Raji (cell line): Measurements from ENCODE around the gene MAL.

Experiments used
- POLR2A ChIP-seq: IDR thresholded peaks from 2 replicates; pipeline ENCODE4 v1.6.1; 2011; ENCODE audit warnings: low read depth, low read length, control low read depth; ENCODE audit not compliant: insufficient read depth

The MAL gene

DNA sequence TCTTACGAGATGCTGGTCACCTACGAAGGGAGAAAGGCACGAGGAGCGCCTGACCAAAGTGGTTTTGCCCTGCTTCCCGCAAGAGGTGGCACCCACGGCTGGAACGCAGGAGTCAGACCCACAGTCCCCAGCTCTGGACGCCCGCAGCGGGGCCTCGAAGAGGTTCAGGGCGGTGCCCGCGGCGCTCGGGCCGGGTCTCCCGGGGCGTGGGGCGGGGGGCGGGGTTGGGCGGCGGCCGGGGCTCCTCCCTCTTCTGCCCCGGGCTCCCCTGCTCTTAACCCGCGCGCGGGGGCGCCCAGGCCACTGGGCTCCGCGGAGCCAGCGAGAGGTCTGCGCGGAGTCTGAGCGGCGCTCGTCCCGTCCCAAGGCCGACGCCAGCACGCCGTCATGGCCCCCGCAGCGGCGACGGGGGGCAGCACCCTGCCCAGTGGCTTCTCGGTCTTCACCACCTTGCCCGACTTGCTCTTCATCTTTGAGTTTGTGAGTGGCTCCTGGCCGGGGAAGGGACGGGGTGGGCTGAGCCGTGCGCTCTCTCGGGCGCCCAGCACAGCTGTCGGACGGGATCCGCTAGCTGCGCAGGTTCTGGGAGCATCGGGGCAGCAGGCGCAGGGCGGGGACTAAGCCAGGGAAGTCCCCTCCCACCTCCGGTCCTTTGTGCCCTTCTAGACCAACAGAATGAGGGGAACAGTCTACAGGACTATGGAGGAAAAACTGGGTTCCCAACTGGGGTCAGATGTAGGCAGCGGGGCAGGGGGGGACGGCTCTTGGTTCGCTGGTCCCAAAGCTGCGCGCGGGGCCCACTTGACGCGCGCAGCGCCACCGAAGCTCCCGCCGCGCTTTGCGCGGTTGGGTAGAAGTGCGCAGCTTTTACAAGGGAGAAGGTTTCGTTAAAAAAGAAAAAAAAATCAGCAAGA is at the start of gene MAL:
MAL (plus strand) TSS at position 303 of the 914 bp plus-strand sequence; CDS start at position 388, 85 bp downstream.
- no peak for TF ChIP-seq POLR2A

DNA sequence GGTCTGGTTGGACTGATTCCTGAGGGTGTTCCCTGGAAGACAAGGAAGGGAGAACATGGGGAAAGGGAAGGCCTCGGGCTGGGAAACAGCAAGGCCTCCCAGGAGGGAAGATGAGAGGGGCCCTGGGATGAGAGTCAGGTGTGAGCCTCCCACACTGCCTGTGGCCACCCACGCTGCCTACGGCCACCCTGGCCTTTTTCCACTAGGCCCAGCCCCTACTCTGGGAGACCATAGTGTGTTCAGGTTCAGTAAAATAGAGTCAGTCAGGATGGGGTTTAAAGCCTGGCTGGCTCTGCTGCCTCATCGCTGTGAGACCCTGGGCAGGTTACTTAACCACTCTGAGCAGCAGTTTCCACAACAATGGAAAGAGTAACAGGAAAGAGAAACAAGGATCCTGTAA is 47.7 kb upstream of the MAL start:
- TF ChIP-seq POLR2A, result no peak

DNA sequence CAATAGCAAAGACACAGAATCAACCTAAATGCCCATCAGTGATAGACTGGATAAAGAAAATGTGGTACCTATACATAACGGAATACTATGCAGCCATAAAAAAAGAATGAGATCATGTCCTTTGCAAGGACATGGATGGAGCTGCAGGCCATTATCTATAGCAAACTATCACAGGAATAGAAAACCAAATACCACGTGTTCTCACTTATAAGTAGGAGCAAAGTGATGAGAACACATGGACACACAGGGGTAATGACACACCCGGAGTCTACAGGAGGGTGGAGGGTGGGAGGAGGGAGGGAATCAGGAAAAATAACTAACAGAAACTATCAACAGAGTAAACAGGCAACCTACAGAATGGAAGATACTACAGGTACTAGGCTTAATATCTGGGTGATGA is 46.6 kb upstream of the MAL start:
- TF ChIP-seq POLR2A, result no peak

DNA sequence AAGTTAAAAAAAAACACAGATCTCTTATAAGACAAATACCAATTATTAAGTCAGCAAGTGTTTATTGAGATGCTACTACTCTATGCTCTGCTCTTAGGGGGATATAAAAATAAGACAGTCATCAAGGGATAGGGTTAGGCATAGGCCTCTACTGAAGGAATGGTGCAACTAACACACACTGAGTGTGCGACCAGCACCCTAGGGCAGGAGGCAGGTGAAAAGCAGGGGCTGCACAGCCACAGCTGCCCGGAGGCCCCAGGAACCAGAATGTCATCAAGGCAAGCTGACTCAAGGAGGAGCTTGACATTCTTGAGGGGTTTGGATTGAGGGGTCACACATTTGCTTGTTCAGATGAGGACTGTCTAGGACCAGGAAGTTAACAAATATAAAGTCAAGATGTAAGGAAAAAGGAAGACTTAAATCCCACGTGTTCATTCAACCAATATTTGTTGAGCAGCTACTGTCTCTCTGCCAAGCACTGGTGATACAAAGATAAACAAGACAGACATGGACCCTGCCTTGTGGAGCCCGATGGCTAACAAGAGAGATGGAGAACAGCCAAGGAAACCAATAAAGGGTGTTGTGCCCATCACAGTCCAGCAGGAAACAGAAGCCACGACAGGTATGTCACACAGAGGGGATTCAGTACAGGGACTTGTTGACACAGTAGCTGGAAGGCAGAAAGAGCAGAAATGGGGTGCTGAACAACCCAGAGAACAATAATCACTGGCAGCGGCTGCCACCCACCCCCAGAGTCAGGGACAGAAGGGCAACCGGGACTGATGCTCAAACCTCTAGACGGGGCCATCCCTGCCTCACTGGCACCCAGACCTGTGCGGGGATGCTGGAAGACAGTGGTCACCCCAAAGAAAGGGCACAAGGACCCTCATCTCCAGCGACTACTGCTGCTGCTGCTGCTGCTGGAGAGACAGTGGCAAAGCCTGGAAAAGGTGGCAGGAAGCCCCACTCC is 45.8 kb upstream of the MAL start:
- no peak for TF ChIP-seq POLR2A

DNA sequence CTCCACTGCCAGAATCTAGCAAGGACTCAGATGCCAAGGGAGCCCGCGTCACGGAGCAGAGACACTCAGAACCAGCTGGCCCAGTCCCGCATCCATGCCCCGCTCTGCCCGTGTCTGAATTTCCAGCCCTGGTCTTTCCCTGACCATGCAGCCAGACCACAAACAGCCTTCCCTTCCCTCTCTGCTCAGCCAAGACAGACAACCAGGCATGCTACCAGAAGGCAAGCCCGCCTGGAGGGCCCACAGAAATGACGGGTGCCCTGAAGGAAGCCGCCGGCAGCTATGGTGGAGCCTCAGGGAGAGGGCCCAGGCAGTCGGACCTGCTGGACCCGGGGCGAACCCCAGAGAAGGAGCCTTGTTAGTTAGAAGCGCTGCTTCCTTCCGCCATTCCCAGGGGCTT is 45.1 kb upstream of the MAL start:
- TF ChIP-seq POLR2A, result no peak

DNA sequence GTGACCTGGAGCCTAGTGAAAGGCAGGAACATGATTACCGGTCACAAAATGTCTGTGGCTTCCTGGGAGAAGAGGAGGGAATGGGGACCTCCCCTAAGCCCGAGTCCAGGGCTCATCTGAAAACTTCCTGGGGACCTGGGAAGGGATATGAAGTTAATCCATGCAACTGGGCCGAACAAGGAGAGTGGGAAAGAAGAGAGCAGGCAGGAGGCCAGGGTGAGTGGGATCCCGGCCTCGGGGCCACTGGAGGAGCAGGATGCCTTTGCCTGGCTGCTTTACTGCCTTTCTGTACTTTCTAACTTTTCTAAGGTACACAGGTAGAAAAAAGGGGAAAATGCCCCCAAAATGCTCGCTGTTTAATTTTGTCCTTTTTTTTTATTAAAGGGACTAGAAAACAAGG is 43.4 kb upstream of the MAL start:
- TF ChIP-seq POLR2A, result no peak

DNA sequence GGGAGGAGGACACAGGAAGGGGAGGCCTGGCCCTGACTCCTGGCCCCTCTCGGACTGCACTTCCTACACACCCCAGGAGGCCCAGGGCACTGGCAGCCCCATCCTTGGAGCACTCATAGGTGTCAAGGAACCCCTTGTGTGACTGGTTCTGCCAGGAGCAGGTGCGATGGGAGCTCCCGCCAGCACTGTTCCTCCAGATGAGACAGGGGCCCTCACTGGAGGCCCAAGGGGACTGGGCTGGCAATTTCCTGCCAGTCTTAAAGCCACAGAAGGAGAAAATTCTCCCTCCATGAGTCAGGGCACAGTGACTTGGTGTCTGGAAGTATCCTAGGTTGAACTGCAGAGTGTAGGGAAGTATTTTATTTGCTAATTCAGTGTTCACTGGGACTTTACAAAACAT is 42.8 kb upstream of the MAL start:
- no peak for TF ChIP-seq POLR2A

DNA sequence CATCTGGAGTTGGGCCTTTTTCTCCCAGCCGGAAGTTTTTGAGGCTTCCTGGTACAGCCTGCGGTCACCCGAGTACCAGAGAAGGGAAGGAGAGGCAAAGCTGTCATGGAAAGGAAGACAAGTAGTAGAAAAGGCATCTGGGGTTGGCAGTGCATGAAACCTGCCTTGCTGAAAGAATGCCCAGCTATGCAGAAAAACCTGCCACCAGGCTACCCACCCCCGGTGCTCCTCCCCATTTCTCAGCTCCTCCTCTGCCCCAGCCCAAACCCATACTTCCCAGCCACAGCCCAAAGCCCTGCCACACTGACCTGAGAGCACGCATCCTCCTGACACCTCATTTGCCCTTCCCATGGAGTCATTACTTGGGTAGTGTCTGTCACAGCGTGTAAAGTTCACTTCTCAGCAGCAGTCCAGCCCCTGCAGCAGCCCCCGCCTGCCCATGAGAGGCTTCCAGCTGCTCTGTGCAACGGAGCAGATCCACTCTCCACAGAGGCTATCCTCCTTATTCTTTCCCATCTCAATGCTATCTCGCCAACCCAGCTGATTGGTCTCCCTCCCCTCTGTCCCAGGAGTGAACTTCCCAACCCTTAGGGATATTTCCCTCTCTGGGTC is 40.4 kb upstream of the MAL start:
- no peak for TF ChIP-seq POLR2A

DNA sequence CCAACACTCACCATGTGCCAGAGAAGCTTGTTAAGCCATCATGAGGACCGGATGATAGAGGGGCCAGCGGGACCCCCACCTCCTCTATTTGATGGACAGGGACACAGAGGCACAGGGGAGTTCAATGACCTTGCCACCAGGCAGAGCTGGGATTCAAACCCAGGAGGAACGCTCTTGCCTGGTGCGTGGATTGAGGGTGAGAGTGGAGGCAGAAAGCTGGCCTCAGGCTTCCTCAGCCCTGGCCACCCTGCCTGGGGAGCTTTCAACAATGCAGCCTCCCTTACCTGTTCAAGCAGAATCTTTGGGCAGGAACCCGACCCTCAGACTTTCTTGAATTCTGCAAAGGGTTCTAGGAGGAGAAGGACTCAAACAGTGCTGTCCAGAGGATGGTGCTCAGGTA is 39.9 kb upstream of the MAL start:
- no peak for TF ChIP-seq POLR2A

DNA sequence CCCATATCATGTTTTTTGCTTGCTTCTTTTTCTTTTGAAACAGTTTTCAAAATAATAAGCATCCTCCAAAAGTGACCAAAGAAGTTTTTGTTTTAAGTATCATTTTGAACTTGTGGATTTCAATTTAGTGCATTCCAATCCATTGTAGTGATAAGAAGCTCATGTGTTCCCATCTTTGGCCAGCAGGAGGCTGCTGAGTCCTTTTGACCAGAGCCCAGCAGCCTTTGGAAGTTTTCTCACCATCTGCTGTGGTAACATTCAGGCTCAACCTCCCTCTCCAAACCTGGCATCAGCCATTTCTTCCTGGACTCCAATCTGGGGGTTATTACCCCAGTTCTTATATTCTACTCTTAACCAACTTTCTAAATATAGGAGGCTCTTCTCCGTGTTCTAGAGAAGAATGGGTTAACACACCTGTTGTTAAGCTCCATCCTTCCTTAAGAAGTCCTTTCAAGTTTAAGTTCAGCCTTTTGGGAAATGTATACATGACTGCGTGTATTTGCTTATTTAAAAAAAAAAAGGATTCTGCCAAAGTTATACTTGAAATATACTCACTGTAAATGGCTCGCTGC is 39.0 kb upstream of the MAL start:
- no peak for TF ChIP-seq POLR2A

DNA sequence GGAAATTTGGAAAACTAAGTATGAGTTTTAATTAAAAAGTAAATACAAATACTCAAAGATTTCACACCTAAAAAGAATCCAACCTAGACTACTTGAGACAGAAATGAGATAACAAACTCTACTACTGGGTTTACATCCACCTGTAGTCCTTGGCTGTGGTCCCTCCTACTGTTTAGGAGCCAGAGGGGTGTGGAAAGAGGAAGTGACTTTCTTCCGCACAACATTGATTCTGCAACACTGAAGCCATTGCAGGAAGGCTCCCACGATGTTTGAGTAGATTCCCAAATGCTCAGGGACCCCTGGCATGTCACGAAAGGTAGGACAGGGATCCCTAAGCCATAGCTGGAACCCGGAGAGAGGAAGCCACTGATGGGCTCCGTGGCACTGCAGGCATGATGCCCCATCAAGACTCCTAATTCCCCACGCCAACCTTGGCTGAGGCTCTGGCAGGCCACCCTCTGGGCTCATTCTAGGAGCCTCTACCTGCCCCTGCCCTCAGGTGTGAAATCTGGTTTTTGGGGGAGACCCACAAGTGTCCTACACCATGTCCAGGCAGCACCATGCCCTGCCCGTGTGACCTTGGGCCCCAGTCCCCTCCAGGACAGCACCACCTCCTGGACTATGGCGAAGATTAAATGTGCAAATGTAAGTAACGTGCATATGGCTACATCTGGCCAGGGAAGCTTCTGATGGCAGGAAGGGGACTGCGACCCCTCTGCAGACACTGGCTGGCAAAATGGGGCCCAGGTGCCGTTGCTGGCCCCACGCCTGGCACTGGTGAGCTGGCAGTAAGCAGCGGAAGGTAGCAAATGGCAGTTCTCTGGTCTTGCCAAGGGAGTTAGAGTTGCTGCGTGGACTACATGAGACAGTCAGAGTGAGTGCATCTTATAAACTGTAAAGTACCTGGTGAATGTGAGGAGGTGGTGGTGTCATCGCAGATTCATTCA is 38.2 kb upstream of the MAL start:
- TF ChIP-seq POLR2A, result no peak

DNA sequence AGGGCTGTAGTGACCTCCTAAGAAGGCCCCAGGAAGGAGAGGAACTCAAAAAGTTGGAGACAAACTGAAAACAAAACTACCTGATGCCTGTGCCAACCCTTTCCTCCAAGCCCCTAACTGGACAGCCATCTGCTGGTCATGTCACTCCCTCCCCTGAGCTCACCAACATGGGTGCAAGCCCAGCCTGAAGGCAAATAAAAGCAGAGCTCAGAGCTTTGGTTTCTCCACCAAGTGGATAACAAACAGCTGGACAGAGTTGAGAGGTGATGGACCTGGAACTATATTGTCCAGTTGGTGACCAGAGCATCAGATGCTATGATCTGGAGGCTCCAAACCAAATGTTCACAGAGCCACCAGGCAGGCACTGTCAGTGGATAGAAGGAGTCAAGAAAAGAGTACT is 34.6 kb upstream of the MAL start:
- TF ChIP-seq POLR2A, result no peak

DNA sequence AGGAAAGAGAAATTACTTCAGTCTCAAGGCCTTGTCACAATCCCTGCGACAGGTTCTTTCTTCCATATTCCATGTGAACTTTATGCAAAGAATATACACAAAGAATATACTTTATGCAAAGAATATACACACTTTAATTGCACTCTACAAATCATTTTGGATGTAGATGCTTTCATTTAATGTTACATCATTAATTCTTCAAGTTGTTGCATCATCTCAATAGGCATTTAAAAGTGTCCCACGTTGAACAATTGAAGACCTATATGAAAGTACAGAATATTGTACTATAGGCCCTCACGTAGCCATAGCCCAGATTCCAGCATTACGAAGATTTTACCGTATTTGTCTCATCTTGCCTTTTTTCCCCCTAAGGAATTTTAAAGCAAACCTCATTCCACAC is 33.1 kb upstream of the MAL start:
- no peak for TF ChIP-seq POLR2A

DNA sequence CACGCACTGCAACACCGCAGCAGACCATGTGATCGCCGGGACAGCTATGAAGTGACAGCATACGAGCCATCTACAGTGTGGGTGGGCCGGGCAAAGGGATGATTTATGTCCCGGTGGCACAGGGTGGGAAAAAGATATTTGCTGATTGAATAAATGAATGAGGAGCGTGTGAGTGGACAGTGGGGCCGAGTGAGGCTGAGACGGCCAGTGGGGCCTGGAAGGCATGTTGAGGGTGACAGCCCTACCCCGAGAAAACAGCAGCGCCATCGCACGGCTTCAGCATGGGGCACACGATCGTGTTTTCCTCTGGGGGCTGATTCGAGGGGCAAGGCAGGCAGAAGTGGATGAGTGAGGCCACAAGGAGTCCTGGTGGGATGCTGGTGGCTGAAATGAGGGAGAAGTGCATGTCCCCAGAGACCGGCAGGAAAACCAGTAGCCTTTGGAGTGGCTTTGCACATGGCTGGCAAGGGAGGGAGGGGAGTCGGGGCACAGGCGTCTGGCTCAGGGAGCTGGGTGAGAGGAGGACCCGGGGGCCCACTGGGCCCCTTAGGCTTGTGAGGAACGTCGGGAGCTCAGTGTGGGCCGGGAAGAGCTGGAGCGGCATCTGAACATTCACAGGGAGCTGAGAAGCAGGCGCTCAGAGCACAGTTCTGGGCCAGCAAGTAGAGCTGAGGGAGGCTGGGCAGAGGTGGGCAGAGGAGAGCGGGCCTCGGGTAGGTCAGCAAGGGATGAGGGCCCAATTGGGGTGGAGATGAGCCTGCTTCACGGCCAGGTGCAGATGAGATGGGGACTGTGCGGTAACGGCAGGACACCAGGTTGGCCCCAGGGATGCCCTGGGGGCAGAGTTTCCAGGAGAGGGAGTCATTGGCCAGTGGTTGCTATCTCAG is 32.1 kb upstream of the MAL start:
- TF ChIP-seq POLR2A, result no peak
